Mucosa of stomach (tissue), 1 donor: ENCODE results near the gene GNAT1.

Experiments
- H3K27me3 ChIP-seq: one replicate; pipeline ENCODE4 v1.7.0; 2013; ENCODE audit warnings: mild to moderate bottlenecking, low read length; ENCODE audit not compliant: control insufficient read depth, insufficient read depth
- H3K36me3 ChIP-seq: one replicate; pipeline ENCODE4 v1.7.0; 2013; ENCODE audit warnings: low read length; ENCODE audit not compliant: control insufficient read depth, insufficient read depth
- H3K4me1 ChIP-seq: one replicate; pipeline ENCODE4 v1.7.0; 2013; ENCODE audit warnings: mild to moderate bottlenecking, low read length; ENCODE audit not compliant: control insufficient read depth, insufficient read depth
- H3K4me3 ChIP-seq: one replicate; pipeline ENCODE4 v1.7.0; 2013; ENCODE audit warnings: low read length
- H3K9ac ChIP-seq: one replicate; pipeline ENCODE4 v1.7.0; 2013; ENCODE audit warnings: mild to moderate bottlenecking, low read length, moderate library complexity
- H3K9me3 ChIP-seq: one replicate; pipeline ENCODE4 v1.7.0; 2013; ENCODE audit warnings: mild to moderate bottlenecking, low read length, moderate library complexity; ENCODE audit not compliant: control insufficient read depth
- donor health status: Pancreatic carcinoma.

The GNAT1 gene

GRCh38 chr3:50186096-50186495 is 5.3 kb upstream of the GNAT1 start:
- peaks cover 8% of the 10 kb centered on the region for H3K4me1 ChIP-seq
- no peaks in the 10 kb centered on the region for H3K27me3 ChIP-seq
- no peak overlapping the region for H3K9ac ChIP-seq
- H3K36me3 ChIP-seq: peaks cover 20% of the 10 kb centered on the region
- H3K9me3 ChIP-seq: no peaks in the 10 kb centered on the region
- no peak overlapping the region for H3K4me3 ChIP-seq

- no peaks in the 10 kb centered on the region for H3K9me3 ChIP-seq
- peaks cover 8% of the 10 kb centered on the region for H3K4me1 ChIP-seq
- H3K9ac ChIP-seq: no peak overlapping the region
- H3K4me3 ChIP-seq: no peak overlapping the region
- H3K36me3 ChIP-seq: peaks cover 13% of the 10 kb centered on the region
- peaks cover 2% of the 10 kb centered on the region for H3K27me3 ChIP-seq
Measured at GRCh38 chr3:50187750-50188149, 3.7 kb upstream of the GNAT1 start.

- H3K4me3 ChIP-seq: no peak overlapping the region
- H3K27me3 ChIP-seq: peaks cover 17% of the 10 kb centered on the region
- H3K9me3 ChIP-seq: no peaks in the 10 kb centered on the region
- H3K36me3 ChIP-seq: peaks cover 13% of the 10 kb centered on the region
- peaks cover 8% of the 10 kb centered on the region for H3K4me1 ChIP-seq
- H3K9ac ChIP-seq: no peak overlapping the region
Measured at GRCh38 chr3:50189274-50189673, 2.1 kb upstream of the GNAT1 start.

- Histone ChIP-seq H3K9ac (no peak overlapping the region), H3K9me3 (no peaks in the 10 kb centered on the region), H3K36me3 (peaks cover 13% of the 10 kb centered on the region)
Measured at GRCh38 chr3:50189989-50190388, 1.4 kb upstream of the GNAT1 start.

GRCh38 chr3:50192124-50192523 is 714 bp downstream of the GNAT1 start:
- Histone ChIP-seq H3K4me1 (peaks cover 18% of the 10 kb centered on the region), H3K9me3 (no peaks in the 10 kb centered on the region), H3K27me3 (peaks cover 33% of the 10 kb centered on the region), H3K36me3 (no peaks in the 10 kb centered on the region), H3K4me3 (no peak overlapping the region), H3K9ac (no peak overlapping the region)

More at GRCh38 chr3:50189989-50190388, 1.4 kb upstream of the GNAT1 start:
- H3K4me1 ChIP-seq: peaks cover 8% of the 10 kb centered on the region
- H3K4me3 ChIP-seq: no peak overlapping the region
- peaks cover 22% of the 10 kb centered on the region for H3K27me3 ChIP-seq

- Histone ChIP-seq H3K27me3 (peaks cover 33% of the 10 kb centered on the region), H3K9ac (no peak overlapping the region), H3K4me1 (peaks cover 18% of the 10 kb centered on the region), H3K4me3 (no peak overlapping the region), H3K9me3 (no peaks in the 10 kb centered on the region), H3K36me3 (no peaks in the 10 kb centered on the region)
Measured at GRCh38 chr3:50192689-50193141, 1.3 kb downstream of the GNAT1 start.

GRCh38 chr3:50193286-50193685 is 1.9 kb downstream of the GNAT1 start:
- Histone ChIP-seq H3K9ac (no peak overlapping the region), H3K4me1 (peaks cover 18% of the 10 kb centered on the region), H3K27me3 (peaks cover 33% of the 10 kb centered on the region), H3K4me3 (no peak overlapping the region), H3K9me3 (no peaks in the 10 kb centered on the region), H3K36me3 (no peaks in the 10 kb centered on the region)

- no peaks in the 10 kb centered on the region for H3K9me3 ChIP-seq
- no peaks in the 10 kb centered on the region for H3K36me3 ChIP-seq
- H3K4me3 ChIP-seq: no peak overlapping the region
- H3K4me1 ChIP-seq: peaks cover 16% of the 10 kb centered on the region
- peaks cover 33% of the 10 kb centered on the region for H3K27me3 ChIP-seq
- H3K9ac ChIP-seq: no peak overlapping the region
Measured at GRCh38 chr3:50193746-50194127, 2.3 kb downstream of the GNAT1 start.

GRCh38 chr3:50194128-50194902 is 2.9 kb downstream of the GNAT1 start:
- no peak overlapping the region for H3K9ac ChIP-seq
- H3K4me1 ChIP-seq: peaks cover 10% of the 10 kb centered on the region
- no peak overlapping the region for H3K4me3 ChIP-seq
- H3K27me3 ChIP-seq: peaks cover 35% of the 10 kb centered on the region
- no peaks in the 10 kb centered on the region for H3K9me3 ChIP-seq
- H3K36me3 ChIP-seq: no peaks in the 10 kb centered on the region

- H3K4me1 ChIP-seq: peaks cover 9% of the 10 kb centered on the region
- H3K4me3 ChIP-seq: no peak overlapping the region
- H3K27me3 ChIP-seq: peaks cover 36% of the 10 kb centered on the region
Measured at GRCh38 chr3:50194903-50195500, 3.6 kb downstream of the GNAT1 start.

GRCh38 chr3:50195501-50196252 is 4.3 kb downstream of the GNAT1 start:
- Histone ChIP-seq H3K4me1 (peaks cover 9% of the 10 kb centered on the region), H3K9me3 (no peaks in the 10 kb centered on the region), H3K4me3 (no peak overlapping the region), H3K9ac (no peak overlapping the region), H3K27me3 (peaks cover 36% of the 10 kb centered on the region), H3K36me3 (no peaks in the 10 kb centered on the region)

More at GRCh38 chr3:50194903-50195500, 3.6 kb downstream of the GNAT1 start:
- no peak overlapping the region for H3K9ac ChIP-seq
- no peaks in the 10 kb centered on the region for H3K36me3 ChIP-seq
- H3K9me3 ChIP-seq: no peaks in the 10 kb centered on the region

GRCh38 chr3:50196253-50196801 is 4.9 kb downstream of the GNAT1 start:
- Histone ChIP-seq H3K9me3 (no peaks in the 10 kb centered on the region), H3K9ac (no peak overlapping the region), H3K4me1 (peaks cover 9% of the 10 kb centered on the region), H3K36me3 (no peaks in the 10 kb centered on the region), H3K4me3 (no peak overlapping the region), H3K27me3 (peaks cover 39% of the 10 kb centered on the region)
